Hematopoietic multipotent progenitor cell treated with erythropoietin and hydrocortisone succinate and interleukin-3 and kit ligand, for 6 days (in vitro differentiated cells): ENCODE data around the gene OSBPL10.

Experiments
- DNase-seq: peaks from one replicate; pipeline ENCODE4 v3.0.0-alpha.2; 2015

Gene OSBPL10

DNA sequence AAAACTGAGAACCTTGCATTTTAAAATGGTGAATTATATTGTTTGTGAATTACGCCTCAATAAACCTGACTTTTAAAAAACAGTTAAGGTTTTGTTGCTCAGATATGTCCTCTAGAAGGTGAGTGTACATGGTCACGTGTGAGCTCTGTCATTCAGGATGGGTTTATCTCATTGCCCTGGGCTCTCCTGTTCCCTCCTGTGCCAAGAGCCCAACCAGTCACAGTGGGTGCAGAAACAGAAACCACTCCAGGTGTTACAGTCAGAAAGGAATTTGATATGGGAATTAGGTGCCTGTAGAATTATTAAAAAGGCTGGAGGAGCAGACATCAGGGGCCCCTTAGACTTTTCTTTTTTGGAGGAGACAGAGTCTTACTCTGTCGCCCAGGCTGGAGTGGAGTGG, 252.0 kb downstream of the OSBPL10 start:
- DNase-seq: no peak

- no peak for DNase-seq
These were observed 252.7 kb downstream of the OSBPL10 start for GRCh38 chr3:31728403-31728802.

- no peak for DNase-seq
These were observed 255.1 kb downstream of the OSBPL10 start for GRCh38 chr3:31725976-31726375.

DNA sequence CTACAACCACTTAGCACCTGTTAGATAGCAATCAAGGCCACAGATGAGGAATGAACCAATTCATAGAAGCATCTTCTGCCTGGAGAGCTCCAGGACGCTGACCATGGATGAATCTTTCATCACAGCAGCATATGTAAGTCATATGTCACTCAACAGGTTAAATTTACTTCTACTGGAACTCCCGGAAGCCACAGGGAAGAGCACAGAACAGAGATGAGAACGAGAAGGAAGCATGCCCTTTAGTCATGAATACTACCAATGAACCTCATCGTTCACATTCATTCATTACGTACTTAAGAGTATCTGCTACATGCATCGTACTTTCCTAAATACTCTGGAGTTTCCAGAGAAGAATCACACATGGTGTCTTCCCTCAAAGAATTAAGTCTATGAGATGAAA, 255.5 kb downstream of the OSBPL10 start:
- no peak for DNase-seq

DNA sequence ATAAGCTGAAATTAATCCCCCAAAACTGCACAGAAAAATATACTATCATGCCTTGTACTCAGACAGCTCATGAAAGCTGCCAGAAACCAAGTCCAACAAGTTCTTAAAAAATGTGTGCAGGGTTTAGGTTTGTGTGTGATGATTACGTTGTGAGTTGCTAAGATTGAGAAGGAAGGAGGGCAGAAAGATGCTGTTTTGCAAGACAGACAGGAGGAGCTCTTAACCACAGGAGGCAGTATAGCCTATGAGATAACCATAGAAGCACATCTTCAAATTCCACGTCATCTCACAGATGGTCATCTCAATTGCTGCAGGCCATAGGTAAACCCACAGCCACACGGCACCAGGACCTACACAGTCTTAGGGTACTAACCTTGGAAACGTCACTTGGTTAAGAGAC, 256.4 kb downstream of the OSBPL10 start:
- DNase-seq: peak; percentile 58

DNA sequence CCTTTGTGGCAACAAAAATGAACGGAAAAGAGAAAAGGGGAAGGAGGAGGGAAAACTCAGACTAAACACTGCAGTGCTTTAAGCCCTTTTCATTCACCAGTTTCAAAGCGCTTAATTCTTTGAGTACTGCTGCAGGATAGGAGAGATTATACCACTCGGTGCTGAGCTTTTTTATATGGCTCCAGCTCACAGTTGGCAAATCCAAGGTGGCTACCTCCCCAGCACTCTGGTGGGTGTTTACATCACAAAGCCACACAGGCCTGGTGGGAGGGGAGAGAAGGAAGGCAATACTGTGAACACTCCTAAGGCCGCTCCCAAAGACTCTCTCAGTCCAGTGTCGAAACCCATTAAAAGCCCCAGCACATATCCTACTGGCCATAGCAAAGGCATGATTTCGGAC, 256.9 kb downstream of the OSBPL10 start:
- no peak for DNase-seq

DNA sequence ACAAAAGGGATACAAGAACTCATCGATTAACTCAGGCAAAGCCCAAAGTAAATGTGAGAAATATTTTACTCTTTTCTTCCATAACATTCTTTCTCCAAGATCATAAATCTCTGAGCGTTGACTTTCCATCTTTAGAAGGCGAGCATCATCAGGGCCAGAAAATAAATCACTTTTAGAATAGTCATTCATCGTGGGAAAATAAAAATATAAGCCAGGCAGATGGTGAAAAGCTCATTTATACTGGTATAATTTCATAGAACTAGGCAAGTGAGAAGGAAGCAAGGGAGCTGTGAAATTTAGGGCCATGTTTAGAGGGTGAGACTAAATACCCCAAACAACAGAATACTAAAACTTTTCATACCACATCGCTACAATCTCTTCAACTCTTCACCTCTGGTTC, 257.4 kb downstream of the OSBPL10 start:
- no peak for DNase-seq

DNA sequence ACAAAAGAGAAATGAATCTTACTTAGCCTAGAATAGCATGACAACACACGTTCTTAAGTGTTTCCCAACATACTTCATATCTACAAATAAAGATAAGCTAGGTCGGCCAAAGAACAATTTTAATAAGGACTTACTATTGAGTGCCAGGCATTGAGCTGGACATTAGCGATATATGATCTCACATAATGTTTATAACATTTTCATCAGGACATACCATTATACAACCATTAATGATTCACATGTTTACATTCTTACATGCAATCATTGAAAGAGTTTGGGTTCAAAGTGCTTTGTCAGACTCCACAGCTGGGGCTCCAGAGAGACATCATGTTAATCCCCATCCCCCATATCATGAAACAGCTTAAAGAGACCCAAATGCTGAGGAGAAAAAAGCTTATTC, 259.4 kb downstream of the OSBPL10 start:
- DNase-seq: no peak

DNA sequence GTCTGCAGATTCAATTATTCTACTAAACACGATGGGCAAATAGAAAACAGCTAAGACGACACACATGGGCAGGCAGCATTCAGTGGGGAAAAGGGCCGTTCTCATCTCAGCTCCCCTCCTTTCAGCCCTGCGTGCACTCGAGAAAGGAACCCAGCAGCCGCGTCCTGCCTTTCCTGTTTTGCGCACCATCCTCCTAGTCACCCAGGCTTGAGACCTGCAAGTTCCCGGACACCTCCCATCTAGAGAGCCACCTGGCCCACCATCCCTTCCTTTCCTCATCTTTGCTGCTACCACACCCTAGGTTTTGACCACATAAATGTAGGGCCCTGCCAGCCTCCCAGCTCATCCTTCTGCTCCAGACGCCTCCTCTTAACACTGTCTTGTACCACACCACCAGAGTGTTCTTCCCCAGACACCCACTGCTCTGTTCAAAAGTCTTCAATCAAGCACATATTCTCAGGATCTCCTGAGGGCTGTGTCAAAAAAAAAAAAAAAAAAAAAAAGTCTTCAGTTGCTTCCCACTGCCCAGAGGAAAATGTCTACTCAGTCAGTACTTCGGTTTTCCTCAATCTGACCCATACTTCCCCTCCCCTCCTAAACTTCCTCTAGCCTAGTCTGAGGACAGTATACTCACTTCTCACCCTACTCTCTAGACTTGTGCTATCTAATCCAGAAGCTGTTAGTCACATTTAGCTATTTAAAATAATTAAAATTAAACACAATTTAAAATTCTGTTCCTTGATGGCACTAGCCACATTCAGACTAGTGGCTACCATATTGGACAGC, 266.4 kb downstream of the OSBPL10 start:
- DNase-seq: no peak

DNA sequence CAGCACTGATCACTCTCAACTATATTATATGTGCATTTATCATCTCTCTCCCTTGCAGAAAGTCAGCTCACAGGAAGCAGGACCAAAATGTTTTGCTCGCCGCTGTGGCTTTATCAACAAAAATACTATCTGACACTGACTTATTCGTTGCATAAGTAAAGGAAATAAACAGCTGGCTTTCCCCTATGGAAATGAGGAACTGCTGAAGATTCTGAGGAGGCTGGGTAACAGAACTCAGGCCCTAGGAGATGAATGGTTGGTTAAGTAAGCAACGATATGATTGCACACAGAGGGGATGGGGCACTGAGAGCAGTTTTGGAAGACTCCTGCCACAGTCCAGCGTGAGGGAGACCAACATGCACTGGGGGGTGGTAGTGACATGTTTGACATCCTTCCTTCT, 267.2 kb downstream of the OSBPL10 start:
- peak; percentile 36 for DNase-seq

- no peak for DNase-seq
These were observed 270.8 kb downstream of the OSBPL10 start for GRCh38 chr3:31710123-31710803.

- DNase-seq: no peak
These were observed 271.5 kb downstream of the OSBPL10 start for GRCh38 chr3:31709526-31709925.

DNA sequence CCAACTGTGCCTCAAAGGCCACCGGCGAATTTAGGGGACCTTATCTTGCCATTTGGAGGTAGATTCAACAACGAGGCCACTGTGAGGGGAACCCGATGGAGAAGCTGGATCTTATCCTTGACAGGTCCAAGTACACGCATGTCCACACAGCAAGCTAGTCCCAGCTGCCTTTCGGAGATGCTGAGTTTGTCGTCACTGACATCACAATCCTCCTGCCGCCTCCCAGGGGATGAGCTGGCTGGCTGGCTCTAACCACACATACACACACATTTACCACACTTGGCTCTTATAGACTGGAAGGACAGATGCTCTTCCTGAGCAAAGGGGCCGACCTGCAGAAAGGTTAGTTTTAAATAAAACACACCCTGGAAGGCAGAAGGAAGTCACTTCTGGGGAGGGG, 272.1 kb downstream of the OSBPL10 start:
- no peak for DNase-seq

DNA sequence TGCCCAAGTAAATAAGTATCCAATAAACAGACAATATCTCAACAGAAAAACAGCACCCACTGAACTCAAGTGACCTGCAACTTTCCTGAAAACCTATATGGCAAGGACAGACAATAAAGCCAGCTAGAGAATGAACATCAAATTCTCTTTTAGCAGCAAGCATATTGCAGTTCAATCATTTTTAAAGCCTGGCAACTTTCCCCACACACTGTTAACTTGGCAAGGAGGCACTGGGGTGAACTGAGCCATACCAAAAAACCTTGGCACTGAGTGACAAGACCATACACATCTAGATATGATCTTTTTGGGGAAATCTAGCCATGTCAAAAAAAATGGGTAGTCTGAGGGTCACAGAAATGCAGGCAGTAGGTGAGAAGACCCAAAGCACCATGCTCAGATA, 273.8 kb downstream of the OSBPL10 start:
- no peak for DNase-seq

DNA sequence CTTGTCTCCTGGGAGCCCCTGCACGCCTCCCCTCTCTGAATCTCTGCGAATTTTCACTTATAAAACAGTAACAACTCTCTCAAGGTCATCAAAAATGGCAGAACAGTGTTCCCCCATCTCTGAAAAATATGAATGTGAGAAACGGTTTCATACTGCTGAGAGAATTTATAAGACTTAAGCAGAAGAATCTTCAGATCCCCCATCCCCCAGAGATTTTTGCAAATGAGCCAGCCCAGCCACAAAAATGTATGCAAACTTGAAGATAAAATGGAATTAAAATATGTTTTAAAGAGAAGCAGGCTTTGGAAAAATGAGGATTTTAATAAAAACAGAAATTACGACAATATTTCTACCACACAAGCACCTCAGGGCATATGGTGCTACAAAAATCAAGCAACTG, 275.3 kb downstream of the OSBPL10 start:
- DNase-seq: no peak

- DNase-seq: peak; percentile 41
These were observed 276.4 kb downstream of the OSBPL10 start for GRCh38 chr3:31704591-31705179.

DNA sequence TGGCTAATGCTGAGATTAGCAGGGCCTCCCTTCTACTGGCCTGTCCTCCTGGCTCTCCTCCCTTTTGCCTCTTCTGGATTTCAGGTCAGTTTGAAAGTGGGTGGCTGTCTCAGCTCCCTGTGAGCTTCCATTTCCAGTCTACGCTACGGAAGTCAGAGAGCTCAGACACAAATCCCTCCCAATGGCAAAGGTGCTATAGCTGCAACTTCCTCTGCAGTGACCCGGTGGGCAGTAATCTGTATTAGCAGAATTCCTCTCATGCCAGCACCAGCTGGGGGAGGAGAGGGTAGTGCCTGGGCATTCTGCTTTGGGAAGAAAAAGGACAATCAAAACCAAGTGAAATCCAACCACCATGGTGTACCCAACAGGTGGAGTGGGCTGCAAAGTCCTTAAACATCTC, 276.9 kb downstream of the OSBPL10 start:
- DNase-seq: no peak

- no peak for DNase-seq
These were observed 279.8 kb downstream of the OSBPL10 start for GRCh38 chr3:31701286-31701685.

DNA sequence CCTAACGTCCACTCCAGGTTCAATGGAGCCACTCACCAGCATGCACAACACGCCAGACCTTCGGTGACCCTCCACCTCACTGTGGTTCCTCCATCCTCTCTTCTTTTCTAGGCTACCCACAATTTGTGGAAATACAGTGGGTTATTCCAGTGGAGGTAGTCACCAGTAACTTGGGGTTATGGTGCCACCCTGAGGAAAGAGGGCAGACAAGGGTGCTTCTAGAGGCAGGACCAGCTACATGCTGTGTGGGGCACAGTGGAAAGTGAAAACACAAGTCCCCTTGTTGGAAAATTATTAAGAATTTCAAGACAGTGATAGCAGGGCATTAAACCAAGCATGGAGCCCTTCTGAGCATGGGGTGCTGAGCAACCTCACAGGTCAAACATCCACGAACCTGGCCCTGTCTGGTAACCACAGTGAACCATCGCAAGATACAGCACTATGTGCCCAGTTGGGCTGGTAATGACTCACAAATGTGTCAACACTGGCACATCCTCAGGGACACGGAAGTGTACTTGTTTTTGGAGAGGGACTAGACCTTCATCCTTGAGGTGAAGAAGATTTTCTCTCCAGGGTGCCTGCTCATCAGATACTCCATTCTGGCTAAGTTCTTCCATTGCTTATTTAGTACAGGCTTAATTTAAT, 281.6 kb downstream of the OSBPL10 start:
- DNase-seq: no peak

DNA sequence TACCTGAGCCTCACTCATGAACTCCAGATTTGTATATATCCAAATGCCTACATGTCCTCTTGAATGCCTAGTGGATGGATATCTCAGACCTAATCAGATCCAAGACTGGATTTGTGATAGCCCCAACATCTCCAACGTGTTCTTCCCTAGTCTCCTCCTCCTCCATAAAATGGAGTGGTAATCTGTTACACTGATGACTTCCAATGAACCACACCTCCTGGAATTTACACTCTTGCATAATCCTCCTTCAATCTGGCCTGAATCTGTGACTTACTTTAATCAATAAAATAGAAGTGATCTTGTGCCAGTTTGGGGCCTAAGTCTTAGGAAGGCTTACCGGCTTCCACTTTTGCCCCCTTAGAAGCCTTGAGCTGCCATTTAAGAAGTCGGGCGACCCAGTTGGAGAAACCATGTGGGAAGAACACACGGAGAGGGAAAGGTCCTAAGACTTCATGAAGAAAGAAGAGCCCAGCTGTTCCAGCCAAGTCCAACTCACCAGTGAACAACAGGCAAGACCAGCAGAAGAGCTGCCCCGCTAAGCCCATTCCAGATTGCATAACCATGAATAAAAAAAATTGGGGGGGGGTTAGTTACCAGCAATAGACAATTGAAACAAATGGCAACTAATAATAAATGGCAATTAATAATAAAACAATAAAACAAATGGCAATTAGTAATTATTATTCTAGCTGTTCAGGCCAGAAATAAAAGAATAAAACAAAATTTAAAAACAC, 284.1 kb downstream of the OSBPL10 start:
- no peak for DNase-seq

DNA sequence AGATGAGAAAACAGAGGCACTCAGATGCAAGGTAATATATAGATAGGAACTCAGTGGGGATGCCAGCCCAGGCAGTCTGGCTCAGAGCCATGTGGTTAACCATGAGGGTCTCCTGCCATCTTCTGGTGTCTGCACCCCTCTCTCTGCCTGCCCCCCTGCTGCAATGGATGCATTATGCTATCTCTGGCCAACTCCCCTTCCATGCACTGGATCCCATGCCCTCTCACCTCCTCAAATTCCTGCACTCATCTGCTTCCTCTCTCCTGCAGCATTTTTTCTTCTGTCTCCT, 285.1 kb downstream of the OSBPL10 start:
- DNase-seq: no peak

- DNase-seq: peak; percentile 54
These were observed 285.6 kb downstream of the OSBPL10 start for GRCh38 chr3:31695280-31696008.

- DNase-seq: no peak
These were observed 287.7 kb downstream of the OSBPL10 start for GRCh38 chr3:31693346-31693745.
